ENCODE measurements around the gene TRIM28.
A peak's percentile ranks its signal among the peaks of the same experiment; 100 is the strongest.
"Not testable (repeated sequence)": the region's sequence is repeated elsewhere in the genome, so short reads cannot be mapped to it uniquely, and the experiment has no call there.

Gene TRIM28

DNA sequence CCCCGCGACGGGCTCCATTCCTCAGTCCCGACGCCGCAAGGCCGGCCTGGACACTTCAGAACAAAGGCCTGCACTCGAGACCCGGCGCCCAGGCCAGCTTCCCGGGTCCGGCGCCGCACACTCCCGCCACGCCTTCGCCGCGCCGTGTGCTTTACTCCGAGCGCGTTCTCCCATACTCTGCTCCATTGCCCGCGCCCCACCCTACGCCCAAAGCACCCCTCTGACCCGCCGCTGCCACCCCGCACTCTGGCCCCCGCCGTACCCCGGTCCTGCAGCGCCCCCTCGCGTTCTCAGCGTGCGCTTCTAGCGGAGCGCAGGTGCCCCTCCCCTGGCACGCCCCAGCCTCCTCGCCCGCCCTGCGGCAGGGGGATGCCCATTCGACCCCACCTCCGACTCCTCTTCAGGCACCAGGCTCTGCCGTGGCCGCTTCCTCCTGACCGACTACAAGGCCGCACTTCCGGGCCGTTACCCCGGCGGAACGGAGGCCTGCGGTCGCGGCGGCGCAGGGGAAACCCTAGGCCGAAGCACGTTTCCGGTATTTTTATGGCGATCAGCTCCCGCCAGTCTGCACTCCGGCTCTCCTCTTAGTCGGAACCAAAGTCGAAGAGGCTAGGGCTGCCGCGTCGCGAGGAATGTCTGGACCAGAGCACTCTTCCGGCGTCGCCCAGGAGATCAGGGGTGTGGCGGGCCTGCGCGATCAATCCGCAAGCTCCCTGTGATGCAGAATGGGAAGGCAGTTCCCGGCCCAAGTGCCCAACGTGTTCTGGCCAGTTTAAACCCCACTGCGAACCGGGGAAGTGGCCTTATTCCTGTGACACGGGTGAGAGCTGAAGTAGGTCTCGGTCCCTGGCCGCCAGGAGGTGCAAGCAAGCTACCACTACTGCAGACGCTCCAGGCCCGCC lies 24.3 kb upstream of the TRIM28 start, which contains the start of gene ZBTB45:
Gene ZBTB45, minus strand, starts transcription at position 456 of the 902 bp plus-strand sequence. CDS start 2,137 bp downstream, outside the sequence.
- DNase-seq, result peak; percentile 72 to 95 (median 86)

DNA sequence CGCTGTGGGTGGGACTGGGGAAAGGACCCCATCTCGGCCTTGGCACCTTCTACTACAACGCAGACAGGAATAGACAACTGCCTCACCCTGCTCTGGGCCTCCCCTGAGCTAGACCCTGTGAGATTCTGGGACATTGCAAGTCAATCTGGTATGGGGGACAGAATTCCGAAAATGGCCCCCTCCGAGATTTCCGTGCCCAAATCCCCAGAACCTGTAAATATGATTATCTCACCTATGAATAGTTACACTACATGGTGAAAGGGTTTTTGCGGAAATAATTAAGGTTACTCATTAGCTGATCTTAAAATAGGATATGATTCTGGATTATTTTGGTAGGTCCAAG lies 23.6 kb upstream of the TRIM28 start:
- DNase-seq, result no peak

DNA sequence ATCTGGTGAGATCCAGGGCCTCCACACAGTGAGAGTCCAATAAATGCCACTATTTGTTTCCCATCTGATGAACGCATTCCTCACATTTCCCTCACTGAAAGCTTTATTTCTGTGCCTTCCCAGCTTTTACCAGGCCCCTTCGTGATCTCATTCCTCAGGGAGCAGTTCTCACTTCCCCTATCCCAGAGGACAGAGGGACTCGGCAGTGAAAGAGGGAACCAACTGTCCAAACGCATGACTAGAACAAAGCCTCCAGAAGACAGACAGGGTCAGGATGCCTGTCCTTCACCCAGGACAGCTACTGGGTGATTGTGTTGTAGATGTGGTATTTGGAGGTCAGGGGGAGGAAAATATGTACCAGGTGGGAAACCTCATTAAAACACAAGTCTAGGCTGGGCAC lies 22.2 kb upstream of the TRIM28 start:
- no peak for DNase-seq

DNA sequence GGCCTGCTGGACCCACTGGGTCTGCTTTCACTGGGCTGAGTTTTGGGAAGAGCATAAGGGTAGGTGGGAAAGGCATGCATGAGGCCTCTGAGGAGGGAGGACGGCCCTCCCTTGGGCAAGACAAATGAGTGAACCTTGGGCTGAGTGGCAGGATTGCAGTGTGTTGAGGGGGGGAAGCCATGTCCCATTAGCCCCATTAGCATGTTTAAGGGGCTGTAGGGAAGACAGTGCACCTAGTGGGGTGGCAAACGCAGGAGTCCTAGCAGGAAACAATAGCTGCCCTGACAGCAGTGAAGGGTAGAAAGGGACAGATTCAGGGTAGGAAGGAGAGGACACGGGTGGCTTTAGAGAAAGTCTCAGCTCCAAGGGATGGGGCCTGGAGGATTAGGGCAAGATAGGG lies 21.2 kb upstream of the TRIM28 start:
- DNase-seq, result no peak

DNA sequence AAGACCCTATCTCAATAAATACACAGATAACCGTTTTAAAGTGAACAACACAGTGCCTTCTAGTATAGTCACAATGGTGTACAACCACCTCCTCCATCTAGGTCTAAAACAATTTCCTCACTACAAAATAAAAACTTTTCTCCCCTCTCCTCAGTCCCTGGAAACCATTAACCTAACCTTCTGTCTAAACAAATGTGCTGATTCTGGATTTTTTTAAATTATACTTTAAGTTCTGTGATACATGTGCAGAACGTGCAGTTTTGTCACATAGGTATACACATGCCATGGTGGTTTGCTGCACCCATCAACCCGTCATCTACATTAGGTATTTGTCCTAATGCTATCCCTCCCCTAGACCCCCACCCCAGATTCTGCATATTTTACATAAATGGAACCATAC lies 14.5 kb upstream of the TRIM28 start:
- no peak for DNase-seq

DNA sequence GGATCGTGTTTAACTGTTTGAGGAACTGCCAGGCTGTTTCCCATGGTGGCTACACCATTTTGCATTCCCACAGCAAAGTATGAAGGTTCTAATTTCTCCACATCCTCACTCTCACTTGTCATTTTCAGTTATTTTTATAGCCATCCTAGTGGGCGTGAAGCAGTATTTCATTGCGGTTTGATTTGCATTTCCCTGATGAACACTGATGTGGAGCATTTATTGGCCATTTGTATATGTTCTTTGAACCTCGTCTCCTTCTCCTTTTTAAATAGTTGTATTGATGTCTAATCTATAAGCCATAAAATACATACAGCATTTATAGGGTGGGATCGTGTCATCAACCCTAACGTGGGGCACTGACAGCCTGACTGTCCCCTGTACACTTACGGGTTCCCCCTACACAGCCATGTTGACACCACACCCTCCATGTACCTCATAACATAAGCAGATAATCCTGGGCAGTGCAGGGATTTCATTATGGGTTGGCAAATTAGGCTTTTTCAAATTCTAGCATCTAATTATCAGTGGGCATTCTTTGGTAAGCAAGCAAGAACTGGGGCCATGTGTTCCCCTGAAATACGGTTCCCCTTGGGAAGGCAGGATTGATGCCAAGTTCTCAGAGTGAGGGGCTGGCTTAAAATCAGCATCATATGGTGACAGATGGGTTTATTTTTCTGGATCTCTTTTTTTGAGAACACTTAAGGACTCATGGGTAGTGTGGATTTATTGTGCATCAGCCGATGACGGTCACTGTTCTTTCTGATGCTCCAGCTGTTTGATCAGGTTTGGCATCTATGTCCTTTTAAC lies 12.6 kb upstream of the TRIM28 start:
- no peak for DNase-seq

DNA sequence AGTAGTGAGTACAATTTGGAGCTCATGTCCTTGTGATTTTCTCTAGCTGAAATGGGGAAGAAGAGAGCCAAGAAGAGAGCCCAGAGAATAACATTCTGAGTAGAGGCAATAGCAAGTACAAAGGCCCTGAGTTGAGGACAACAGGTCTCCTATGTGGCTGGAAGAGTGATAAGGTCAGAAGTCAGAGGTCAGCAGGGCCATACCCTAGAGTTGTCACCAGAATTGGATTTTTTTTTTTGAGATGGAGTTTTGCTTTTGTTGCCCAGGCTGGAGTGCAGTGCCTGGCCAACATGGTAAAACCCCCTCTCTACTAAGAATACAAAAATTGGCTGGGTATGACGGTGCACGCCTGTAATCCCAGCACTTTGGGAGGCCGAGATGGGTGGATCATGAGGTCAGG lies 8.0 kb upstream of the TRIM28 start:
- DNase-seq, result no peak

DNA sequence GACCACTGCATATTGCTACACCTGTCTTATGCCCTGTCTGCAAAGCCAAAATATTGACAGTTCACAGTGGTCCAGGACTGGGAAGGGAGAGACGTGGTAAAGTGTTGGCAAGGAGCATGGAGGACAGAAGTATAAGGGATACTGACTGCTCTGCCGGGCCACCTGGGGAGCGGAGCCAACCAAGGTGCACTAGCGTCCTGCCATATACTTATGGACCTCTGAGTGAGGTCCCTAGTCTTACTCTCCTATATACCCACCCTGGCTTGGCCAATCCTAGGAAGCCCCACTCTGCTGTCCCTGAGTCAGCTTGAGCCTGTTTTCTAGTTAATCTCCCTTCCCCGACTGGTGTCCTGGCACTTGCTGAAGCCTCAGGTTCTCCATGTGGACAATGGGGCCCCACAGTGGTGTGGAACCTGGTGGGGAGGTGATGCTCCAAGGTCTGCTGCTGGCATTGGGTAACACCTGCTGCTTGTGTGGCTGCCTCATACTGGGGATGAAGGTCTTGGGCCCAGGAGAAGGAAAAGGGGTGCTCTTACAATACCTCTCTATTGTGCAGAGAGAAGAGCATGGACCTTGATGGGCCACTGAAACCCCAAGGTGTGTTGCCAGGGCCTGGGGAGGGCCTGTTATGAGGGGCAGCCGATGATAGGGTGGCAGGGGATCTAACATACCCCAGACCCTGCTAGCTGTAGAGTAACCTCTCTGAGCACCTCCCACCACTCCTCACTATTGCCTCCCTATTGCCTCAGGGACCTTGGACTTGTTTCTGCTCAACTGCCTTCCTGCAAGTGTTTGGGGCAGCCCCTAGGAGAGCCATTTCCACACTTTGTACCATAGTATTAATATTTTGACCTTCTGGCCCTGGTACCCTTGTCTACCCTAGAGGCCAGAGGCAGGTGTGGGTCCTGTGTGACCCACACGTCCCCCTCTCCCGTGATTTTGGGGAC lies 6.7 kb upstream of the TRIM28 start:
- DNase-seq, result no peak

DNA sequence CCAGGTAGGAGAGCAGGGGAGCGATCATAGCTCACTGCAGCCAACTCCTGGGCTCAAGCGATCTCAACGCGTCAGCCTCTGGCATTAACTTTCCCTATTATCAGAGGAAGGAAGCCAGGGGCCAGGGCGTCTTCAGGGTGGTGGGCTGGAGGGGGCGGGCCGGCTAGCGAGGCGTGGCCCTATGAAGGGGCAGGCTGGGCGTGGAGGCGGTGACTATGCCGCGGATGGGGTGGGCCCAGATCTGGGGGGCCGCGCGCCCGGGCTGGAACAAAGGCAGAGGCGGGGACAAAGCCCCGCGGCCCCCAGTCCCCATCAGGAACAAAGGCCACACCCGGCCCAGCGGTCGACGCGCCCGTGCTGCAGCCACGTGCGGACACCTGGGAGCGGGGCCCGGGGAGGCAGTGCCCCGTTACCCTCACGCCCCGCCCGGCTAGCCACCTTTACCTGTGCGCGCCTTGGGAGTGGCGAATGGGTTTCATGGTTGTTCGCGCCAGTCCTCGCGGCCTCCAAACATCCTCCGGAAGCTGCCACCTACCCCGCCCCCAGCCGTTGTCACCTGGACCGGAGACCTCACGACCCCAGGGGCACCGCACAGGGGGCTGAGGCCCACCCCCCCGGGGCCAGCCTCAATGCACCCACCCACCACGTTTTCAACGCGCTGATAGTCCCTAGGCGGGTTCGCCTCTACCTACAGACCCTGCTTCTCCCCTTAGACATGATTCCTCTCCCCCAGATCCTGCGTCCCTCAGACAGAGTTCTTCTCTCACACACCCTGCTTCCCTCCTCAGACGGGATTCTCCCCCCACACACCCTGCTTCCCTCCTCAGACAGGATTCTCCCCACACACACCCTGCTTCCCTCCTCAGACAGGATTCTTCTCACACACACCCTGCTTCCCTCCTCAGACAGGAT lies 5.4 kb upstream of the TRIM28 start:
- no peak for DNase-seq

DNA sequence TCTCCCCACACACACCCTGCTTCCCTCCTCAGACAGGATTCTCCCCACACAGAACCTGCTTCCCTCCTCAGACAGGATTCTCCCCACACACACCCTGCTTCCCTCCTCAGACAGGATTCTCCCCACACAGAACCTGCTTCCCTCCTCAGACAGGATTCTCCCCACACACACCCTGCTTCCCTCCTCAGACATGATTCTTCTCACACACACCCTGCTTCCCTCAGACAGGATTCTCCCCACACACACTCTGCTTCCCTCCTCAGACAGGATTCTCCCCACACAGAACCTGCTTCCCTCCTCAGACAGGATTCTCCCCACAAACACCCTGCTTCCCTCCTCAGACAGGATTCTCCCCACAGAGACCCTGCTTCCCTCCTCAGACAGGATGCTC lies 4.7 kb upstream of the TRIM28 start:
- DNase-seq, result not testable (repeated sequence)

DNA sequence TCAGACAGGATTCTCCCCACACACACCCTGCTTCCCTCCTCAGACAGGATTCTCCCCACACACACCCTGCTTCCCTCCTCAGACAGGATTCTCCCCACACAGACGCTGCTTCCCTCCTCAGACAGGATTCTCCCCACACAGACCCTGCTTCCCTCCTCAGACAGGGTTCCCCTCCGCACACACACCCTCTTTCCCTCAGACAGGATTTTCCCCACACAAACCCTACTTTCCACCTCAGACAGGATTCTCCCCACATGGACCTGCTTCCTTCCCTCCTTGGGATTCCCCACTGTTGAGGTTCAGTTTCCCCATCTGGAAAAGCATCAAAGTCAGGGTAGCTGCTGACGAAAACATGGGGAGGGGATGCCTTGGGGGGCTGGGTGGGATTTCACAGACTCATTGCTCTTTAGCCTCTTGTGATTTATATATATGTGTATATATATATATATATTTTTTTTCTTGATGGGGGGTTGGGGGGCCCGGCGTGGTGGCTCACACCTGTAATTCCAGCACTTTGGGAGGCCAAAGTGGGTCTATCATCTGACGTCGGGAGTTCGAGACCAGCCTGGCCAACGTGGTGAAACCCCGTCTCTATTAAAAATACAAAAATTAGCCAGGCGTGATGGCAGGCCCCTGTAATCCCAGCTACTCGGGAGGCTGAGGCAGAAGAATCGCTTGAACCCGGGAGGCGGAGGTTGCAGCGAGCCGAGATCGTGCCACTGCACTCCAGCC lies 1.1 kb upstream of the TRIM28 start:
- not testable (repeated sequence) for DNase-seq

DNA sequence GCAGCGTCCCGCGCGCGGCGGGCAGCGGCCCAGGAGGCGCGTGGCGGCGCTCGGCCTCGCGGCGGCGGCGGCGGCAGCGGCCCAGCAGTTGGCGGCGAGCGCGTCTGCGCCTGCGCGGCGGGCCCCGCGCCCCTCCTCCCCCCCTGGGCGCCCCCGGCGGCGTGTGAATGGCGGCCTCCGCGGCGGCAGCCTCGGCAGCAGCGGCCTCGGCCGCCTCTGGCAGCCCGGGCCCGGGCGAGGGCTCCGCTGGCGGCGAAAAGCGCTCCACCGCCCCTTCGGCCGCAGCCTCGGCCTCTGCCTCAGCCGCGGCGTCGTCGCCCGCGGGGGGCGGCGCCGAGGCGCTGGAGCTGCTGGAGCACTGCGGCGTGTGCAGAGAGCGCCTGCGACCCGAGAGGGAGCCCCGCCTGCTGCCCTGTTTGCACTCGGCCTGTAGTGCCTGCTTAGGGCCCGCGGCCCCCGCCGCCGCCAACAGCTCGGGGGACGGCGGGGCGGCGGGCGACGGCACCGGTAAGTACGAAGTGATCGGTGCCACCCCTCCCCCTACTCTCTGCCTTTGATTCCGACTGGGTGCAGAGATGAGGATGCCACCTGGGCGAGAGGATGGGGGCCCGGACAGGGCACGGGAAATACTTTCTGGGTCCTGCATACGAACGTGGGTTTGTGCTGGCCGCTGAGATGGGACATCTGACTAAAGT lies 874 bp downstream of the TRIM28 start:
- DNase-seq, result no peak

DNA sequence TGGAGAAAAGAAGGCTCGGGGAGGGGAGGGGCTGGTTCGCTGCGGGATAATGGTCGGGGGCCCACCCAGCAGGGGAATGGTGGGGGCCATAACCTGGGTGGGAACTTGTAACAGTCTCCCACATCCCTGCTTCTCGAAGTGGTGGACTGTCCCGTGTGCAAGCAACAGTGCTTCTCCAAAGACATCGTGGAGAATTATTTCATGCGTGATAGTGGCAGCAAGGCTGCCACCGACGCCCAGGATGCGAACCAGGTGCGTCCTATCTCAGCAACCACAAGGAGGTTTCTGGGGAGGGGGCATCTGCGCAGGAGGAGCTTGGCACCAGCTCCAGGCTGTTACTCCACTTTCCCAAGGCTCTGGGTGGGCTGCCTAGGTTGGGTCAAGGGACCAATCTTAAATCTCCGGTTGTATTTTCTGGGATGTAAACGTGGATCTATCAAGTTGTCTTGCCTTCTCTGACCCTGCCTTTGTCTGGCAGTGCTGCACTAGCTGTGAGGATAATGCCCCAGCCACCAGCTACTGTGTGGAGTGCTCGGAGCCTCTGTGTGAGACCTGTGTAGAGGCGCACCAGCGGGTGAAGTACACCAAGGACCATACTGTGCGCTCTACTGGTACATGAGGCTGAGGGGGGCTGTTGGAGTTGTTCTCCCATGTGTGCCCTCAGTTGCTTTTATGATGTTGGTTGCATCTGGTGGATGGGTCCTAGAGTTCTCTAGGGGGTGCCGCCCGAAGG lies 1.6 kb downstream of the TRIM28 start:
- no peak for DNase-seq

DNA sequence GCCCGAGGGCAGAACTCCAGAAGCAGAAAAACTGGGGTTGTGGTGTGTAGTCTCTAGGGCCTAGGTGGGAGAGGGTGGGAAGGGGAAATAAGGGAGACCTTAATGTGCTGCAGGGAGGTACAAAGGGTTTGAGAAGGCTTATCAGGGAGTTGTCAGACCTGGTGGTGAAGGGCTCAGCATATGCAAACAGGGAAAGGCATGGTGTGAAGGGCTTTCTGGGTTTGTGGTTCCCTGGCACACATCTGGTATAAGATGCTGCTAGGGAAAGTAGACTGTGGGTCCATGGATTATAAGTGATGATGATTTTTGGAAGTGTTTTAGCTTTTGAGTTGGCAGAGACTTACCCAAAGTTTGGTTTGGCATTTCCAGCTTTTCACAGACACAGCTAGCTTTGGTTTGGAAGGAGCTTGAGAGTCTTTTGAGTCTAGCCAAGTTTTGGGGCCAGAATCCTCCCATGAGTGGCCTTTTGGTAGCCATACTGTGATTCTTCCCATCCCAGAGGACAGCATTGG lies 2.2 kb downstream of the TRIM28 start:
- no peak for DNase-seq

DNA sequence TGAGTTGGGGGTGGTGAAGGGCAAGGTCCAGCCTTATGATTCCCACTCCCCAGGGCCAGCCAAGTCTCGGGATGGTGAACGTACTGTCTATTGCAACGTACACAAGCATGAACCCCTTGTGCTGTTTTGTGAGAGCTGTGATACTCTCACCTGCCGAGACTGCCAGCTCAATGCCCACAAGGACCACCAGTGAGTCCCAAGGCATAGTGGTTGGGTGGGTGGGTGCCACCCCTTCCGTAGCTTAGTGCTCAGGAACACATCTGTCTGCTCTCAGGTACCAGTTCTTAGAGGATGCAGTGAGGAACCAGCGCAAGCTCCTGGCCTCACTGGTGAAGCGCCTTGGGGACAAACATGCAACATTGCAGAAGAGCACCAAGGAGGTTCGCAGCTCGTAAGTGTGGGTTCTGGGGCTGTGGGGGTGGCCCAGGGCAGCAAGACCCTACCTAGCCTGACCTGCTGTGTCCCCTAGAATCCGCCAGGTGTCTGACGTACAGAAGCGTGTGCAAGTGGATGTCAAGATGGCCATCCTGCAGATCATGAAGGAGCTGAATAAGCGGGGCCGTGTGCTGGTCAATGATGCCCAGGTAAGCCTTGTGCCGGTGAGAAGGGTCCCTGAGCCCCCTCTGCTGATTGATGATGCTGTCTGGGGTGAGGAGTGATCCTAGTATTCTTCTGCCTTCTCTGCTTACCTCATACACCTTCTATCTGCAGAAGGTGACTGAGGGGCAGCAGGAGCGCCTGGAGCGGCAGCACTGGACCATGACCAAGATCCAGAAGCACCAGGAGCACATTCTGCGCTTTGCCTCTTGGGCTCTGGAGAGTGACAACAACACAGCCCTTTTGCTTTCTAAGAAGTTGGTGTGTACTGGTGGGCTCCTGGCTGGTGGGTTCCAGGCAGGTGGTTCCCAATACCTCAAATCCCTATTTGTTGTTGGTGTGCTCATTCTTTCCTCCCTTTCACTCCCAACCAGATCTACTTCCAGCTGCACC lies 3.8 kb downstream of the TRIM28 start:
- no peak for DNase-seq

DNA sequence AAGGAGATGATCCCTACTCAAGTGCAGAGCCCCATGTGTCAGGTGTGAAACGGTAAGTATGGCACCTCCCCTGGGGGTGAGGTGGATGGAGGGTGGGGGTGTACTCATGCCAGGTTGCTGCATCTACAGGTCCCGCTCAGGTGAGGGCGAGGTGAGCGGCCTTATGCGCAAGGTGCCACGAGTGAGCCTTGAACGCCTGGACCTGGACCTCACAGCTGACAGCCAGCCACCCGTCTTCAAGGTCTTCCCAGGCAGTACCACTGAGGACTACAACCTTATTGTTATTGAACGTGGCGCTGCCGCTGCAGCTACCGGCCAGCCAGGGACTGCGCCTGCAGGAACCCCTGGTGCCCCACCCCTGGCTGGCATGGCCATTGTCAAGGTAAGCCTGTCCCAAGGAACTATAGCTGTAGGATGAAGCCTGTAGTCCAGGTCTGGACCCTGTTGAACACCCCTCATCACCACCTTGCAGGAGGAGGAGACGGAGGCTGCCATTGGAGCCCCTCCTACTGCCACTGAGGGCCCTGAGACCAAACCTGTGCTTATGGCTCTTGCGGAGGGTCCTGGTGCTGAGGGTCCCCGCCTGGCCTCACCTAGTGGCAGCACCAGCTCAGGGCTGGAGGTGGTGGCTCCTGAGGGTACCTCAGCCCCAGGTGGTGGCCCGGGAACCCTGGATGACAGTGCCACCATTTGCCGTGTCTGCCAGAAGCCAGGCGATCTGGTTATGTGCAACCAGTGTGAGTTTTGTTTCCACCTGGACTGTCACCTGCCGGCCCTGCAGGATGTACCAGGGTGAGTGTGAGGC lies 5.2 kb downstream of the TRIM28 start:
- DNase-seq, result no peak

DNA sequence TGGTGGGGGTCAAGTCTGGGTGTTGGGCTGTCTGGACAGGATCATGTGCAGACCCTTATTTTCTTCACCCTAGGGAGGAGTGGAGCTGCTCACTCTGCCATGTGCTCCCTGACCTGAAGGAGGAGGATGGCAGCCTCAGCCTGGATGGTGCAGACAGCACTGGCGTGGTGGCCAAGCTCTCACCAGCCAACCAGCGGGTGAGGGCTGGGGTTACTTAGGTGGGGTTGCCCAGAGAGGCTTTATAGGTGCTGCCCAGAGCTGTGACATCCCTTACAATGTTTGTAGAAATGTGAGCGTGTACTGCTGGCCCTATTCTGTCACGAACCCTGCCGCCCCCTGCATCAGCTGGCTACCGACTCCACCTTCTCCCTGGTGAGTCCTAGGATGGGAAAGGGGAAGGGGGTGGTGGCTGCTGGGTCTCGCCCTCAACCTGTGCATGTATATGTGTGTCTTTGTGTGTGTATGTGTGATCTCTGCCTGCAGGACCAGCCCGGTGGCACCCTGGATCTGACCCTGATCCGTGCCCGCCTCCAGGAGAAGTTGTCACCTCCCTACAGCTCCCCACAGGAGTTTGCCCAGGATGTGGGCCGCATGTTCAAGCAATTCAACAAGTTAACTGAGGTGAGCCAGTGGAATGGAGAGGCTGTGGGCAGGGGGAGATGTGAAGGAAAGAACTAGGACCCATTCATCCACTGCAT lies 5.9 kb downstream of the TRIM28 start:
- DNase-seq, result no peak
